Left colon (tissue), 2 donors: ENCODE results near the gene SLC5A5. TPM values are rescaled to one million over a fixed set of nuclear protein-coding genes. Genes with fewer than 3 reads are reported as not detected.

Experiments used
- ATAC-seq: fragments of 200-7000 bp; cut with Tn5 transposase; one replicate; pipeline ENCODE4 v1.9.1; 2020; ENCODE audit warnings: mild to moderate bottlenecking, moderate library complexity
- DNase-seq, 2 donors: peaks; one replicate each; pipeline ENCODE4 v3.0.0-alpha.2; 2020
- intact Hi-C, 2 donors: fragments of 100-400 bp; cut with DNase I in 1 of 2; cut with micrococcal nuclease in 1 of 2; formaldehyde crosslinking; loops; one replicate each; pipeline versions ENCODE4 v1.11.2 to v1.14.0; 2022; cut with DNase I, micrococcal nuclease
- total RNA-seq, 2 donors: library from RNA; stranded (reverse); fragmentation: NEBNext Ultra II Directional; extraction: Animal tissue kit (Norgen Biotek cat#: 25700); gene quantifications; one replicate each; pipeline ENCODE4 v1.2.1, GENCODE V29; 2021
- donor health status: DM: no; HTN: no; CAD: no.
- donor health status: DM: yes; HTN: yes; CAD: no.

The SLC5A5 gene
- total RNA-seq, 2 donors from 2014 or later: not detected

- intact Hi-C loops: loop anchor here (2.0 to 5.0 kb wide), 2 partner anchors 59 kb away; no protein-coding TSS in a partner anchor
- peak; percentile 84 for ATAC-seq
- DNase-seq: peak; percentile 49 to 87
These were observed 66.5 kb downstream of the SLC5A5 start for GRCh38 chr19:17938092-17938845.

DNA sequence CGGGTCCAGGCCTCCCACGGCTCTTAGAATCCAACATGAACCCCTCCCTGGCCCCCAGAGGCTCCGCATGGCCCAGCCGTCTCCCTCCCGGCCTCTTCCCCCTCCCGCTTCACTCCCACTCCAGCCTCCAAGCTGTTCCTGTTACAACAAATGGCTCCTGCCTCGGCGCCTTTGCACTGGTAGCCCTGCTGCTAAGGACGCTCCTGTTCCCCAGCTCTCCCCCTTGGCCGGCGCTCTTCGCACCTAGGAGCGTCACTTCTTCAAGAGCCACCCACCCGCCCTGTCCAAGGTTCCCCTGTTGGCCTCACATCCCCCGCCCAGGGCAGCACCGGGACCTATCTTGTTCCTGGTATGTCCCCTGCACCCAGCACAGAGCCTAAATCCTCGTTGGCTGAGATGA is 70.4 kb downstream of the SLC5A5 start:
- intact Hi-C loops: no loop called here
- ATAC-seq (no peak), DNase-seq (no peak)

DNA sequence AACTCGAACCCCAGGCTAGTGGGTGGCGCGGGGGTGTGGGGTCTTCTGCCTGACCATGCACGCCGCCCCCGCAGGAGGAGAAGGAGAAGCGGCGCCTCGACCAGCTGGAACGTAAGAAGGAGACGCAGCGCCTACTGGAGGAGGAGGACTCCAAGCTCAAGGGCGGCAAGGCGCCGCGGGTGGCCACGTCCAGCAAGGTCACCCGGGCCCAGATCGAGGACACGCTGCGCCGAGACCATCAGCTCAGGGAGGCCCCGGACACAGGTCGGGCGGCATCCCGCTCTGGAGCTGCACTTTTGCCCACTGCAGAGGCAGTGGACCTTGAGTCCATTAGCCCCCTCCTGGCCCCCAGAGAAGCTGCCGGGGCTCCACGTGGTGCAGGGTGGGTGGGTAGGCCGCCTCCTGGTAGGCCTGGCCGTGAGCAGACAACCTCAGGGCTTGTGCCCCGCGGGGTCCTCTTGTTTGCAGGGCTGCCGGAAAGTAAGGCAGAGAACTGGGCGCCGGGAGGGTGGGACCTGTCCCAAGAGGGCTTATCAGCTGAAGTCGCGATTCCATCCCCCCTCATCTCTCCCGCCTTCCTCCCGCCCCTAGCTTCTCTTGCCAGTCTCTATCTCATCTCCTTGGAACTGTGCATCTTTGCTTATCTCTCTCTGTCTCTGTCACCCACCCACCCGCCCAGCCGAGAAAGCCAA is 71.0 kb downstream of the SLC5A5 start:
- ATAC-seq (no peak), DNase-seq (no peak)
- intact Hi-C loops: no loop called here

GRCh38 chr19:17943274-17944221 is 71.8 kb downstream of the SLC5A5 start:
- intact Hi-C loops: no loop called here
- ATAC-seq (no peak), DNase-seq (no peak)

- DNase-seq: no peak
- ATAC-seq: no peak
- intact Hi-C loops: no loop called here
These were observed 72.6 kb downstream of the SLC5A5 start for GRCh38 chr19:17944301-17944700.

Other genes starting within 250 kb of the SLC5A5 start
- gene UNC13A, start 183.6 kb upstream of the SLC5A5 start, total RNA-seq: under 1 TPM; 0.24 to 0.28 TPM
- 10 to 100 TPM; 39.9 to 43.5 TPM for gene MAP1S, start 152.5 kb upstream of the SLC5A5 start, total RNA-seq
- 1 to 10 TPM; 3.0 to 3.1 TPM for gene FCHO1, start 120.5 kb upstream of the SLC5A5 start, total RNA-seq
- gene B3GNT3, start 76.8 kb upstream of the SLC5A5 start, total RNA-seq: 100 to 1,000 TPM; 152 to 240 TPM
- not detected for gene INSL3, start 50.4 kb upstream of the SLC5A5 start, total RNA-seq
- 1 to 10 TPM; 2.7 to 3.7 TPM for gene JAK3, start 24.0 kb upstream of the SLC5A5 start, total RNA-seq
- 1,000 to 10,000 TPM; 1,406 to 1,485 TPM for gene RPL18A, start 12.0 kb upstream of the SLC5A5 start, total RNA-seq
- gene CCDC124, start 61.1 kb downstream of the SLC5A5 start, total RNA-seq: 10 to 100 TPM; 39.5 to 51.5 TPM
- under 1 TPM in 1 of 2 donors, not detected in 1; 0.14 TPM for gene KCNN1, start 95.2 kb downstream of the SLC5A5 start, total RNA-seq
- gene ARRDC2, start 136.2 kb downstream of the SLC5A5 start, total RNA-seq: 10 to 100 TPM; 21.0 to 27.7 TPM
- gene IL12RB1, start 215.0 kb downstream of the SLC5A5 start, total RNA-seq: 1 to 10 TPM in 1 of 2 donors, under 1 TPM in 1; 0.98 to 3.9 TPM
- 10 to 100 TPM; 33.6 to 38.6 TPM for gene MAST3, start 225.8 kb downstream of the SLC5A5 start, total RNA-seq